Coronary artery (tissue), 2 donors: ENCODE data around the gene SNRK.

Experiments
- DNase-seq: peaks from one replicate; pipeline ENCODE4 v3.0.0-alpha.2; 2017; ENCODE audit warnings: low spot score
- H3K27ac ChIP-seq, 2 donors: fragments of 200-600 bp; sonication (generic); one replicate each; pipeline ENCODE4 v1.5.1; 2016 to 2019
- H3K4me3 ChIP-seq: fragments of 200-600 bp; sonication (generic); 2 replicates; pipeline ENCODE4 v1.5.1; 2016; ENCODE audit warnings: mild to moderate bottlenecking, moderate library complexity
- TF ChIP-seq, protein P1 (sequence below): fragments of 200-600 bp; sonication (generic); IDR thresholded peaks from one replicate; pipeline ENCODE4 v1.5.1; 2019; ENCODE audit warnings: antibody characterized with exemption

The SNRK gene

DNA sequence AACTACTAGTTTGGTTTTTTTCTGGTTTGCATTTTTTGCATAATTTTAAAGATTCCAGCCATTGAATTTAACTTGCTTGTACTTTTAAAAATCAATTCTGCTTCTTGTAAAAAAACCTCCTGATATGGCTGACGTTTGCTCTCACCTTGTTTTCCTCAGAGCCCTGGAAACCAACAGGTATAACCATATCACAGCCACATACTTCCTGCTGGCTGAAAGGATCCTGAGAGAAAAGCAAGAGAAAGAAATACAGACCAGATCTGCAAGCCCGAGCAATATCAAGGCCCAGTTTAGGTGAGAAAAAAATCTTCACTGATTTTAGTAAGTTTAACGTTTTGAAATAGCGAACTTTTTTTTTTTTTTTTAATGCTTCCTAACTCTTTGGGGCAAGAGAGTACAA is 56.8 kb downstream of the SNRK start:
- H3K27ac ChIP-seq: no peak overlapping the region
- TF ChIP-seq, protein P1, sequence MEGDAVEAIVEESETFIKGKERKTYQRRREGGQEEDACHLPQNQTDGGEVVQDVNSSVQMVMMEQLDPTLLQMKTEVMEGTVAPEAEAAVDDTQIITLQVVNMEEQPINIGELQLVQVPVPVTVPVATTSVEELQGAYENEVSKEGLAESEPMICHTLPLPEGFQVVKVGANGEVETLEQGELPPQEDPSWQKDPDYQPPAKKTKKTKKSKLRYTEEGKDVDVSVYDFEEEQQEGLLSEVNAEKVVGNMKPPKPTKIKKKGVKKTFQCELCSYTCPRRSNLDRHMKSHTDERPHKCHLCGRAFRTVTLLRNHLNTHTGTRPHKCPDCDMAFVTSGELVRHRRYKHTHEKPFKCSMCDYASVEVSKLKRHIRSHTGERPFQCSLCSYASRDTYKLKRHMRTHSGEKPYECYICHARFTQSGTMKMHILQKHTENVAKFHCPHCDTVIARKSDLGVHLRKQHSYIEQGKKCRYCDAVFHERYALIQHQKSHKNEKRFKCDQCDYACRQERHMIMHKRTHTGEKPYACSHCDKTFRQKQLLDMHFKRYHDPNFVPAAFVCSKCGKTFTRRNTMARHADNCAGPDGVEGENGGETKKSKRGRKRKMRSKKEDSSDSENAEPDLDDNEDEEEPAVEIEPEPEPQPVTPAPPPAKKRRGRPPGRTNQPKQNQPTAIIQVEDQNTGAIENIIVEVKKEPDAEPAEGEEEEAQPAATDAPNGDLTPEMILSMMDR: no peak
- H3K4me3 ChIP-seq: no peak overlapping the region
- no peak for DNase-seq

DNA sequence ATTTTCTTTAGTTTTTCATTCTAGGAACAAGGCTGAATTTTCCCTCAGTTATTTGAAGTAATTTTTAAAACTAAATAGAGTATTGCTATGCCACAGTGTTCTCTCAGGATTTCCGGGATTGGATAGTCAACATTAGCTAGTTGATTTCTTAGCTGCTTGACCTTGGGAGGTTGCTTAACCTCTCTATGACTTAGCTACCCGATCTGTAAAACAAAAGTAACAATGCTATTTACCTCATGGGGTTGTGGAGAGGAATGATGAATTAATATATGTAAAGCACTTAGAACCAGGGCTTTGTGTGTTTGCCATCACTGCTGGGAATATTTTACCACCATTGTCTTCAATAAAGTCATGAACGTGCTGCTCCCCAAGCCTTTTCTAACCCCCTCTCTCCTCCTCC is 57.5 kb downstream of the SNRK start:
- no peak overlapping the region for H3K27ac ChIP-seq
- TF ChIP-seq, protein P1: no peak

DNA sequence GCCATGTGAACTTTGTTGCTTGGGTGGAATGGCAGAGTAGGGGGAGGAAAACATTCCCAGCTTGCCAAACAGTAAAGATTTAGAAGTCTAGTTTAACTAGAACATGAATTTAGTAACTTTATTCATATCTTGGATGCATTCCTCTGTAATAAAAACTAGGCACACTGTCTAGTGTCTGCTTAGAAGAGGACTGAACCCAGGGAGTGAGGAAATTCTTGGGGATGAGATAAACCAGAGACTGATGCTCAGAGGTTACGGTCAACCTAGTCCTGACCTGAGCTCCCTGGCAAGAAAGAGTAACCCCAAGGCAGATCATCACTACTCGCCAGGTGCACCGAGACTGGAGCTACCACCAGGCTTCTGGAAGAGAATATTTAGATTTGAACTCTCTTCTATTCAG is 58.2 kb downstream of the SNRK start:
- no peak for DNase-seq
- H3K27ac ChIP-seq: no peak overlapping the region
- TF ChIP-seq, protein P1: no peak

More for the DNA sequence above, 57.5 kb downstream of the SNRK start:
- no peak overlapping the region for H3K4me3 ChIP-seq
- DNase-seq: no peak

DNA sequence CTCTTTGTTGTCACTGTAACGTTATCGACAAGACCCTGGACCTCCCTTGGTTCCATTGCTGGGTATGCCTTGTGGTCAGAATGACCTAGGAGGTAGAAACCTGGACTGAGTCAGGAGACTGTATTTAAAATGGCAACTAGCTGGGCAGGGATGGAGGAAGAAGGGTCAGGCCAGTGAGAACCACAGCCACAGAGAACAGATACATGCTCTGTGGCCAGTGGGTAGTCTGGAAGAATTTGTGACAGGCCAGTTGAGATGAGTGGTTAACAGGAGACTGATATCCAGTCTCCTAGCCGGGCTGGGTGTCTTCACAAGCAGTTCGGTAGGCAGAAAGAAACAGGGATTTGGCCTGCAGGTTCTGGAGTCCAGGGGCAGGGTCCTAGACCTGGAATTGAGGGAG is 58.9 kb downstream of the SNRK start:
- TF ChIP-seq, protein P1: no peak
- H3K27ac ChIP-seq: no peak overlapping the region
- DNase-seq: no peak

More for the DNA sequence above, 58.2 kb downstream of the SNRK start:
- H3K4me3 ChIP-seq: no peak overlapping the region

DNA sequence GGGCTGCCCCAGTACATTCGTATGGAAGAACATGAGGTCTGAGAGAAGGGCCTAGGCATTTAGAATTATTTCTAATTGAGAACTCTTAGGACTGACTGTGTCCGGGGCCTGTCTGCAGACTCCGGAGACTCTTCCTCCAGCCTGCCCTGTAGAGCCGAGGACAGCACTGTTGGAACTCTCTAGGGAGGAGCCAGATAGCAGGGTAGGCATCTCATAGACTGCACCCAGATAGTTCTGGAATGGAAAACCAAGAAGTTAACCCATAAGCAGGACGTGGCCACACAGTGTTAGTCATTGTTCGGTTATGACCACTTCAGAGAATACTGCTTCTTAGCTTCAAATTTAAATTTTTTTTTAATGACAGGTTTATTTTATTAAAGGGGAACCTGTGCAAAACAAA is 59.5 kb downstream of the SNRK start:
- Histone ChIP-seq H3K4me3 (no peak overlapping the region), H3K27ac (no peak overlapping the region)
- no peak for DNase-seq
- TF ChIP-seq, protein P1: no peak

More for the DNA sequence above, 58.9 kb downstream of the SNRK start:
- H3K4me3 ChIP-seq: no peak overlapping the region

DNA sequence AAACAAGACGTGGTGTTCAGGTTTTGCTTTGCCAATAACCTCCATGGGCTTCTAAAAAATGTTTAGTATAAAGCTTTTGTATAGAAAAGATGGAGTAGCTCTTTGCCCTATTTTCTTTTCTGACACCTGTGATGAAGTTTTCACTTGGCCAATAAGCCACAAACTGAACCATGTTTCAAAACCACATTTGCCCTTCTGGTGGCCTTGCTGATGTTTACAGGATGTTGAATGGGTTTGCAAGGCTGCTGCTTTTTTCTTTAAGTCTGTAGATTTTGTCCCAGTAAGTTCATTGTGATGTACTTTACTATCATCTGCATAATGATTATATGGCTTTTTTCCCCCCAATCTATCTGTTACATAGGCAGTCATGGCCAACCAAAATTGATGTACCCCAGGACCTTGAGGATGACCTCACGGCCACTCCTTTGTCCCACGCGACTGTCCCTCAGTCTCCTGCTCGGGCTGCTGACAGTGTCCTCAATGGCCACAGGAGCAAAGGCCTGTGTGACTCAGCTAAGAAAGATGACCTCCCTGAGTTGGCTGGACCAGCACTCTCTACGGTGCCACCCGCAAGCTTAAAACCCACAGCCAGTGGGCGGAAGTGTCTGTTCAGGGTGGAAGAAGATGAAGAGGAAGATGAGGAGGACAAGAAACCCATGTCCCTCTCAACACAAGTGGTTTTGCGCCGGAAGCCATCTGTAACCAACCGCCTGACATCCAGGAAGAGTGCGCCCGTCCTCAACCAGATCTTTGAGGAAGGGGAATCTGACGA is 60.8 kb downstream of the SNRK start:
- Histone ChIP-seq H3K27ac (no peak overlapping the region), H3K4me3 (no peak overlapping the region)
- DNase-seq: no peak
- TF ChIP-seq, protein P1: no peak

DNA sequence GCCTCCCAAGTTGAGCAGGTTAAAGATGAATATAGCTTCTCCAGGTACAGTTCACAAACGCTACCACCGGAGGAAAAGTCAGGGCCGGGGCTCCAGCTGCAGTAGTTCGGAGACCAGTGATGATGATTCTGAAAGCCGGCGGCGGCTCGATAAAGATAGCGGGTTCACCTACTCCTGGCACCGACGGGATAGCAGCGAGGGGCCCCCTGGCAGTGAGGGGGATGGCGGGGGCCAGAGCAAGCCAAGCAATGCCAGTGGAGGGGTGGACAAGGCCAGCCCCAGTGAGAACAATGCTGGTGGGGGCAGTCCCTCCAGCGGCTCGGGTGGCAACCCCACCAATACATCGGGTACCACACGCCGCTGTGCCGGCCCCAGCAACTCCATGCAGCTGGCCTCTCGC is 61.4 kb downstream of the SNRK start:
- TF ChIP-seq, protein P1: no peak
- Histone ChIP-seq H3K27ac (no peak overlapping the region), H3K4me3 (no peak overlapping the region)
- no peak for DNase-seq
